Activated T-cell treated with anti-CD3 and anti-CD28 coated beads, Interleukin-2, amount 50 U/mL, for 24 hours (primary cell): ENCODE results near the gene CDC42EP1.
"Not testable (repeated sequence)": the region's sequence is repeated elsewhere in the genome, so short reads cannot be mapped to it uniquely, and the experiment has no call there.

Source experiments
- DNase-seq: peaks from one replicate; pipeline ENCODE4 v3.0.0-alpha.2; 2020
- H3K27ac Mint-ChIP-seq: 2 replicates; pipeline ENCODE4 v1.8.0; 2020; ENCODE audit warnings: mild to moderate bottlenecking, mixed read lengths
- H3K27me3 Mint-ChIP-seq: 2 replicates; pipeline ENCODE4 v1.8.0; 2020; ENCODE audit warnings: mixed read lengths
- H3K36me3 Mint-ChIP-seq: 2 replicates; pipeline ENCODE4 v1.8.0; 2020; ENCODE audit warnings: low read depth, mixed read lengths
- H3K4me1 Mint-ChIP-seq: 2 replicates; pipeline ENCODE4 v1.8.0; 2020; ENCODE audit warnings: low read depth, mixed read lengths
- H3K4me3 Mint-ChIP-seq: 2 replicates; pipeline ENCODE4 v1.8.0; 2020; ENCODE audit warnings: mild to moderate bottlenecking, moderate library complexity, mixed read lengths
- H3K9me3 Mint-ChIP-seq: 2 replicates; pipeline ENCODE4 v1.8.0; 2020; ENCODE audit warnings: mixed read lengths

The CDC42EP1 gene

DNA sequence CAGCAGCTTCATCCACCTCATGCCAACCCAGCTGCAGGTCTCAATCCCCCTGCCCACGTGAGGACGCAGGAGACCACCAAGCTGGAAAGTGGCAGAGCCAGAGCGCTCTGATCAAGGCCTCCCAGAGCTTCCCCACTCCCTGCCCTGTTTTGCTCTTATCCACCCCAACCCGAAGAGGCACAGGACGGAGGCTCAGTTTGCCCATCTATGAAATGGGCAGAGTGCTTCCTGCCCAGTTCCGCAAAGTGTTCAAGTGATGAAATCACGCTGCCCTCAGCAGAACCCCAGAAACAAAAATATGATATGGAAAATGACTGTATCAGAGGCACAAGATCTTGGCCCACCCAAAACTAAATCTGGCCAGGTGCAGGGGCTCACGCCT, 11.7 kb downstream of the CDC42EP1 start:
- H3K4me1 Mint-ChIP-seq = peaks cover 7% of the 10 kb centered on the region
- DNase-seq = no peak
- no peaks in the 10 kb centered on the region for H3K9me3 Mint-ChIP-seq
- H3K27me3 Mint-ChIP-seq = no peaks in the 10 kb centered on the region
- H3K36me3 Mint-ChIP-seq = no peaks in the 10 kb centered on the region
- no peak overlapping the region for H3K4me3 Mint-ChIP-seq
- H3K27ac Mint-ChIP-seq = no peak overlapping the region

DNA sequence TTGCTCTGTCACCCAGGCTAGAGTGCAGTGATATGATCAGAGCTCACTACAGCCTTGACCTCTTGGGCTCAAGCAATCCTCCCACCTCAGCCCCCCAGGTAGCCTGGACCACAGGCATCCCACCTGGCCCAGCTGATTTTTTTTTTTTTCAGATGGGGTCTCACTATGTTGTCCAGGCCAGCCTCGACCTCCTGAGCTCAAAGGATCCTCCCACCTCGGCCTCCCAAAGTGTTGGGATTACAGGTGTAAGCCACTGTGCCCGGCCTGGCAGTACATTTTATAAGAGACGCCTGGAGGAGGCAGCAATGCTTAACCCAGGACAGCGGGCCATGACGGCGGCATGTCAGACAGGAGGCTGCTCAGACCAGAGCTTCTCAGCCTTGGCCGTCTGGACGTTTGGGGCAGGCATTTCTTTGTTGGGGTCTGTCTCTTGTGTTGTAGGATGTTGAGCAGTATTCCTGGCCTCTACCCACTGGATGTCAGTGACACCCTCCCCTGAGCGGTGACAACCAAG, 15.3 kb downstream of the CDC42EP1 start:
- Mint-ChIP-seq H3K36me3 (no peaks in the 10 kb centered on the region), H3K27ac (no peak overlapping the region), H3K4me3 (no peak overlapping the region), H3K27me3 (no peaks in the 10 kb centered on the region), H3K4me1 (peaks cover 8% of the 10 kb centered on the region), H3K9me3 (no peaks in the 10 kb centered on the region)
- no peak for DNase-seq

DNA sequence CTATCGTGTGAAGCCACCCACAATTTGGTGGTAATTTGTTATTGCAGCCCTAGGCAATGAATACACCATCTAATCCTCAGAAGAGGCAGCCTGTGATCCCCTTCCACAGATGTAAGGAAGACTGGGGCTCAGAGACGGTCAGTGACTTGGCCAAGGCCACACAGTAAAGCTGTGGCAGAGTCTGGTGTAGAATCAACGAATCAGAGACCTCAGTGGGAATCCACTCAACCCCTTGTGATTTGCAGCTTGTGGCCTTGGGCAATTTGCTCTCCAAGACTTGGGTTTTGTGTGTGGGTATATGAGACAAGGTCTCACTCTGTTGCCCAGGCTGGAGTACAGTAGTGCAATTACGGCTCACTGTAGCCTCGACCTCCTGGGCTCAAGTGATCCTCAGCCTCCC, 17.7 kb downstream of the CDC42EP1 start:
- Mint-ChIP-seq H3K36me3 (no peaks in the 10 kb centered on the region), H3K4me1 (peaks cover 12% of the 10 kb centered on the region), H3K27ac (no peak overlapping the region), H3K4me3 (no peak overlapping the region), H3K9me3 (no peaks in the 10 kb centered on the region), H3K27me3 (no peaks in the 10 kb centered on the region)
- no peak for DNase-seq

DNA sequence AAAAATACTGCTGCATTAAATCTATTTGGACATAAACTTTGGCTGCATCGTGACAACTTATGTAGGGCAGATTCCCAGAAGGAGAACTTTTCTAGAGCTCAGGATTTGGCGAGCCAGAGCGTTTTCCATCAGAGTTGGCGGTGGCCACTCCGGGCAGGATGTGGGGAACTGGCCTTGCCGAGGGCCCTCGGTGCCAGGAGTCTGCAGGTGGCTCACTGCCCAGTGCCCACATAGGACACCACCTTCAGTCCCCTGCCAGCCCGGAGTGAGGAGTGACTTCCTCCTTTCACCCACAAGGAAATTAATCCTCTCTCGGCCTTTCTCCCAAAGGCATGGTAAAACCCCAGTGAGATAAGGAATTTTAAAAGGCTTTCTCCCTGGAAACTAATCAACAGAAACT, 21.2 kb downstream of the CDC42EP1 start:
- Mint-ChIP-seq H3K27ac (no peak overlapping the region), H3K4me3 (no peak overlapping the region)

DNA sequence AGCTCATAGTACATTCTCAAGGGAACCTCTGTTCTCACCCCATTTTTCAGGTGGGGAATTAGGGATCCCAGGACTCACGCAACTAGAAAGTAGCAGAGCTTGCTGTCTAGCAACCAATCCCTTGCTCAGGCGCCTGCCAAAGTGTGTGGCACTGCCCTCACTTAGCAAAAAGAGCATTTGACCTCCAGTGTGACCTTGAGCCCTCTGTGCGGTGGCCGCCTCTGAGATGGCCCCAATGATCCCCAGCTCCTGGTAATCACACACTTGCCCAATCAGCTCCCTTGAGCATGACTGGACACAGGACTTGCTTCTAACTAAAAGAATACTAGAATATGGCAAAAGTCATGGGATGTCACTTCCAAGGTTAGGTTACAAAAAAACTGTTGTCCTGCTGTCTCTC, 22.2 kb downstream of the CDC42EP1 start:
- DNase-seq = no peak
- Mint-ChIP-seq H3K27me3 (no peaks in the 10 kb centered on the region), H3K4me3 (no peak overlapping the region), H3K4me1 (peaks cover 12% of the 10 kb centered on the region), H3K27ac (no peak overlapping the region), H3K36me3 (no peaks in the 10 kb centered on the region), H3K9me3 (no peaks in the 10 kb centered on the region)

More for the DNA sequence above, 21.2 kb downstream of the CDC42EP1 start:
- Mint-ChIP-seq H3K36me3 (no peaks in the 10 kb centered on the region), H3K4me1 (peaks cover 12% of the 10 kb centered on the region), H3K27me3 (no peaks in the 10 kb centered on the region), H3K9me3 (no peaks in the 10 kb centered on the region)
- DNase-seq = no peak

DNA sequence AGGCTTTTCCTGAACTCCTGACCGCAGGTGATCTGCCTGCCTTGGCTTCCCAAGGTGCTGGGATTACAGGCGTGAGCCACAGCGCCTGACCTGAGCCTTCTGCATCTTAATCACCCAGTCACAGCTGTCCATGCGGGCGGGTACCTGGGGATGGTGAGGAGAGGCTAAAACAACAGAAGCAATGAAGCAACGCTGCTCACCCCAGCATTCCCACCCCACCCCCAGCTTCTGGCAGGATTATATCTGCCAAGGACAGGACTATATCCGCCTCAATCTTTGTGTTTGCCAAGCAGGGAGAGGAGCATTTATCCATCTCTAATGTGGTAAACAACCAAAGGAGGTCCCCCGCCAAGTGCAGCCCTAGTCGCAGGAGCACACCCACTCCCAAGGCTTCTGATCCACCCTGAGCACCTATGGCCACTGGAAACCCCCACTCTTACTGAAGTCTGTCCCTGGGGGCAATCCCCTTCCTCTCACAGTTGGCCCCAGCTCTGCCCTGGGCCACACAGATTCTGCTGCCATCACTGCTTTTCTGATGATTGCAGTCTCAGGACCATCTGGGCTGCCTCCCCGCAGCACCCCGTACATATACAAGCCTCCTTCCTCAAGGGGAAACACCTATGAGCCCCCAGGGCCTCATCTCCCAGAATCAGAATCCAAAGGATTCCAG, 28.4 kb downstream of the CDC42EP1 start:
- no peak for DNase-seq
- H3K36me3 Mint-ChIP-seq = no peaks in the 10 kb centered on the region
- peaks cover 12% of the 10 kb centered on the region for H3K4me1 Mint-ChIP-seq
- H3K9me3 Mint-ChIP-seq = no peaks in the 10 kb centered on the region
- H3K27ac Mint-ChIP-seq = no peak overlapping the region
- no peak overlapping the region for H3K4me3 Mint-ChIP-seq
- no peaks in the 10 kb centered on the region for H3K27me3 Mint-ChIP-seq

DNA sequence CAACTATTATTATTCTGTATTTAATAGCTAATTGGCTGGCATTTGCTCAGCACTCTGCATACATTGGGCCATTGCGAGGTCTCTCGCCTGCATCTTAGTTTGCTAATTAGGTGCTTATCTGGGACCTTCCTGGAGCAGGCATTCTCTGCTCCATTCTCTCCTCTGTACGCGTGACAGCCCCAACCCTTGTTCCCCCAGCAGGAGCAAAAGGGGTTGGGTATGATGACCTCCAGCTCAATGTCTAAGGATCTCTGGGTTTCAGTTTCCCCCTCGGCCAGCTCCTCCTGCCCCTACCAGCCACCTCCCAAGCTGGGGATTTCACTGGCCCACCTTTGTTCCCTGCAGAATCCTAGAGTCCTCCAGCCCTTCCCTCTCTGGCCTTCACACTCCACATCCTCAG, 29.4 kb downstream of the CDC42EP1 start:
- no peak overlapping the region for H3K4me3 Mint-ChIP-seq
- DNase-seq = no peak
- H3K27me3 Mint-ChIP-seq = no peaks in the 10 kb centered on the region
- no peaks in the 10 kb centered on the region for H3K36me3 Mint-ChIP-seq
- H3K9me3 Mint-ChIP-seq = no peaks in the 10 kb centered on the region
- peaks cover 12% of the 10 kb centered on the region for H3K4me1 Mint-ChIP-seq
- no peak overlapping the region for H3K27ac Mint-ChIP-seq

DNA sequence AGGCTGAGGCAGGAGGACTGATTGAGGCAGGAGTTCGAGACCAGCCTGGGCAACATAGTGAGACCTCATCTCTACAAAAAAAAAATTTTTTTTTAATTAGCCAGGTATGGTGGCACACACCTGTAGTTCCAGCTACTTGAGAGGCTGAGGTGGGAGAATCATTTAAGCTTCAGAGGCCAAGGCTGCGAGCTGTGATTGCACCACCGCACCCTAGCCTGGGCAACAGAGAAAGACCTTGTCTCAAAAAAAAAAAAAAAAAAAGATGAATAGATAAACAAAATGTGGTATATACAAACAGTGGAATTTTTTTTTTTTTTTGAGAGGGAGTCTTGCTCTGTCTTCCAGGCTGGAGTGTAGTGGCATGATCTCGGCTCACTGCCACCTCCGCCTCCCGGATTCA, 30.8 kb downstream of the CDC42EP1 start:
- H3K9me3 Mint-ChIP-seq, H3K27ac Mint-ChIP-seq, H3K27me3 Mint-ChIP-seq, H3K36me3 Mint-ChIP-seq, DNase-seq, H3K4me3 Mint-ChIP-seq: not testable (repeated sequence)
- peaks cover 12% of the 10 kb centered on the region for H3K4me1 Mint-ChIP-seq

DNA sequence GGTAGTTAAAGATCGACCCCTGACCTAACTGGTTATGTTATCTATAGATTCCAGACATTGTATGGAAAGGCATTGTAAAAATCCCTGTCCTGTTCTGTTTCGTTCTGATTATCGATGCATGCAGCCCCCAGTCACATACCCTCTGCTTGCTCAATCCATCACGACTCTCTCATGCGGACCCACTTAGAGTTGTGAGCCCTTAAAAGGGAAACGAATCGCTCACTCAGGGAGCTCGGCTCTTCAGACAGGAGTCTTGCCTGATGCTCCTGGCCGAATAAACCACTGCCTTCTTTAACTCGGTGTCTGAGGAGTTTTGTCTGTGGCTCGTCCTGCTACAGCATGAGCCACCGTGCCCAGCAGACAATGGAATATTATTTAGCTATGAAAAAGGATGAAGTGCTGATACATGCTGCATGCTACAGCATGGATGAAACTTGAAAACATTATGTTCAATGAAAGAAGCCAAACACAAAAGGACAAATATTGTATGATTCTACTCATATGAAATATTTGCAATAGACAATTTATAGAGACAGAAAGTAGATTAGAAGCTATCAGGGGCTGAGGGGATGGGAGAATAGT, 31.6 kb downstream of the CDC42EP1 start:
- H3K4me1 Mint-ChIP-seq = peaks cover 12% of the 10 kb centered on the region
- H3K4me3 Mint-ChIP-seq = peak overlapping the region; percentile 83
- DNase-seq = no peak
- no peaks in the 10 kb centered on the region for H3K27me3 Mint-ChIP-seq
- H3K36me3 Mint-ChIP-seq = no peaks in the 10 kb centered on the region
- no peaks in the 10 kb centered on the region for H3K9me3 Mint-ChIP-seq
- peak overlapping the region; percentile 83 for H3K27ac Mint-ChIP-seq

DNA sequence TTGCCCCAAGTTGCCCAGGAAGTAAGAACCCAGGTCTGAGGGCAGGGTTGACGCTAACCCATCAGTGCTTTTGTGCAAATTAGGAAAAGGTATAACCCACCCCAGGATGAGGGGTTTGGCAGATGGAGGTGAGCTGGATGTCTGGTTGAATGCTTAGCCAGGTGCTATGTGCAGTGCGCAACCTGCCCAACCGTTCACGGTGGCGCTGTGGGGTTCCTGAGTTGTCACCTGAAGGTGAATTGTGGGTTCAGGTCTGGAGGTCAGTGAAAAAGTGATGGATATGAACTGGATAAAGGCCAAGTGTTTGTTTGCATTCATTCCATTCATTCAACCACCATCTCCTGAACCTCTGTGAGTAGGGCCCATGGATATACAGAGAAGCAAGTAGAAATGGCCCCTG, 34.0 kb downstream of the CDC42EP1 start:
- H3K36me3 Mint-ChIP-seq = no peaks in the 10 kb centered on the region
- no peaks in the 10 kb centered on the region for H3K9me3 Mint-ChIP-seq
- no peaks in the 10 kb centered on the region for H3K27me3 Mint-ChIP-seq
- H3K4me1 Mint-ChIP-seq = peaks cover 12% of the 10 kb centered on the region
- DNase-seq = no peak
- H3K27ac Mint-ChIP-seq = no peak overlapping the region
- H3K4me3 Mint-ChIP-seq = no peak overlapping the region

DNA sequence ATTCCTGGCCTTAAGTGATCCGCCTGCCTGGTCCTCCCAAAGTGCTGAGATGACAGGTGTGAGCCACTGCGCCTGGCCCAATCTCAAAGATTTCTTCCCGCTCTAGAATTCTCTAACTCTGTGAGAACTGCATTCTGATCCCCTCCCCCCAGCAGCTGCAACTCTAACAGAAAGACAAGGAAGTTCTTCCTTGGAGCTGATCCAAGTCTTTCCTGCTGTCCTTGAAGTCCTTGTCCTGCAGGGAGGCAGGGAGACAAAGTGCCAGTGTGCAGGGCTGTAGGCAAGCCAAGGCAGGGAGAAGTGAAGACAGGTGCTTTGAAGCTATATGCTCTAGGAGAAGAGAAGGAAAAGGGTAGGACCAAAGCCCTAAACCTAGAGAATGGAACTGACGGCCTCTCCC, 38.9 kb downstream of the CDC42EP1 start:
- Mint-ChIP-seq H3K9me3 (no peaks in the 10 kb centered on the region), H3K4me3 (no peak overlapping the region), H3K4me1 (peaks cover 14% of the 10 kb centered on the region), H3K36me3 (no peaks in the 10 kb centered on the region), H3K27me3 (no peaks in the 10 kb centered on the region), H3K27ac (no peak overlapping the region)
- no peak for DNase-seq

DNA sequence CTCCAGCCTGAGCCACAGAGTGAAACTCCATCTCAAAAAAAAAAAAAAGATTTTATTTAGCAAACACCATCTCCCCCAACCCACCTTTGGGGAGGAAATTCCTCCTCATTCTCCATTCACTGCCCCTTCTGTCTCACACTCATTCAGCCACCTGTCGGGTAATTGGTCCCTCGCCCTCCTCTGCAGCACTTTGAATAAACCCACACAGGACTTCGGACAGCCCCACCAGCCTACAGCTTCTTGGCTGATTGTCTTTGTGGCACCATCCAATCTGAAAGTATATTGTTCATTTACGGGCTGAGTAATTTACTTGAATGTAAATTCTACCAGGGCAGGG, 40.9 kb downstream of the CDC42EP1 start:
- Mint-ChIP-seq H3K27me3 (no peaks in the 10 kb centered on the region), H3K4me1 (peaks cover 30% of the 10 kb centered on the region), H3K36me3 (no peaks in the 10 kb centered on the region), H3K9me3 (no peaks in the 10 kb centered on the region), H3K4me3 (no peak overlapping the region), H3K27ac (peak overlapping the region; percentile 14)
- DNase-seq = no peak

DNA sequence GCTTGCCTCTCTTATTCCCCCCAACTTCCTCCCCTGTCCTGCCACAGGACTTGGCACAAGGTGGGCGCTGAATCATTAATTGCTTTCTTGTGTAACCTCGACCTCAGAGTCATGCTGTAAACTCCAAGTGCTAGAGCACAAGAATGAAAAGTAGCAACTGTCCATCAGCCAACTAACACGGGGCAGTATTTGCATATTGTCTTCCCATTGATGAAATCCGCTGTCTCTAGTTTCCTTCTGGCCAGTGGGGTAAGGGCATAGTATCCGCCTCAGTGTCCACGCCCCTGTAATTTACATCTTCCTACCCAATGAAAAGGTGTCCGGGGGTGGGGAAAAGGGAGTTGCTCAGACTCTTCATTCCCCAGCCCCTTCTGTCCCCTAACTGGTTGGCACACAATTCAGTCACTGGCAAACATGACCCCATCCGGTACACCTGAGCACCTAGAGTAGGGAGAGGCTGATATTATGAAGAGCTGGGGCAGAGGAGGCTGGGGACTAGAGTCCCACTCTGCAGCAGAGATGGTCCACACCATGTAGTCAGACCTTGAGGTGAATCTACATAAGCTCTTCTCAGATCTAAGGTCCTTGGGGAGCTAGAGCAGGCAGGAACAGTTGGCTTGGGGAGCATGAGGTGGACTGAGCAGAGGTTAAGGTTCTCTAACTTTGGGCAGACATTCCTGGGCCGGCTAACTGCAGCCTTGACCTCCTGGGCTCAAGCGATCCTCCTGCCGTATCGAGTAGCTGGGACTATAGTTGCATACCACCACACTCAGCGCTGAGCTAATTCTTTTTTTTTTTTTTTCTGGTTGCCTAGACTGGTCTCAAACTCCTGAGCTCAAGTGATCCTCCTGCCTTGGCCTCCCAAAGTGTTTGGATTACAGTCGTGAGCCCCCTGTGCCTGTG, 41.5 kb downstream of the CDC42EP1 start:
- H3K4me3 Mint-ChIP-seq = no peak overlapping the region
- peak overlapping the region; percentile 14 for H3K27ac Mint-ChIP-seq
- H3K27me3 Mint-ChIP-seq = no peaks in the 10 kb centered on the region
- no peaks in the 10 kb centered on the region for H3K9me3 Mint-ChIP-seq
- H3K36me3 Mint-ChIP-seq = no peaks in the 10 kb centered on the region
- no peak for DNase-seq
- H3K4me1 Mint-ChIP-seq = peaks cover 30% of the 10 kb centered on the region

DNA sequence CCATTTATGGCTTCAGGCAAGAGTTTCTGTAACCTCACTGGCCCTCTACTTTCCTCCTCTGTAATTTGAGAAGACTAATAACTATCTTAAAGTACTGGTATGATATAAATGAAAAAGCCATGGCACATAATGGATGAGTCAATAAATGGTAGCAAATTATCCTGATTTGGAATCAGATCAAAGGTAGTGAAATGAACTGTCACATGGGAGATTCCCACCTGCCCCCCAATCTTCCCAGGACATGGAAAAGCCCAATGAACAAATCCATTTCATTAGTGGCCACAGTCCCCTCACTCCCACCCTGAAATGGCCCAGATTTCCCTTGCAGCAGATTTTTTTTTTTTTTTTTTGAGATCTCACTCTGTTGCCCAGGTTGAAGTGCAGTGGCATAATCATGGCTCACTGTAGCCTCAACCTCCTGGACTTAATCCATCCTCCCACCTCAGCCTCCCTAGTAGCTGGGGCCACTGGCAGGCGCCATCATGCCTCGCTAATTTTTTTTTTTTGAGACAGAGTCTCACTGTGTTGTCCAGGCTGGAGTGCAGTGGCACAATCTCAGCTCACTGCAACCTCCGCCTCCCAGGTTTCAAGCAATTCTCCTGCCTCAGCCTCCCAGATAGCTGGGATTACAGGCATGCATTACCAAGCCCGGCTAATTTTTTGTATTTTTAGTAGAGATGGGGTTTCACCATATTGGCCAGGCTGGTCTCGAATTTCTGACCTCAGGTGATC, 42.4 kb downstream of the CDC42EP1 start:
- H3K4me1 Mint-ChIP-seq = peaks cover 39% of the 10 kb centered on the region
- not testable (repeated sequence) for H3K36me3 Mint-ChIP-seq, H3K27ac Mint-ChIP-seq, DNase-seq, H3K4me3 Mint-ChIP-seq, H3K27me3 Mint-ChIP-seq, H3K9me3 Mint-ChIP-seq
